Heart left ventricle (tissue), 16 donors: ENCODE data around the gene ENOX1. TPM values are rescaled to one million over a fixed set of nuclear protein-coding genes. Genes with fewer than 3 reads are reported as not detected.

Experiments used
- ATAC-seq, 4 donors: fragments of 200-7000 bp; cut with Tn5 transposase; one replicate each; pipeline ENCODE4 v1.9.1; 2020 to 2022; ENCODE audit warnings: moderate library complexity in 4 of 4, mild to moderate bottlenecking in 3 of 4, moderate number of reproducible peaks in 1 of 4
- DNase-seq, 5 donors: peaks; one replicate each; pipeline ENCODE4 v3.0.0-alpha.2; 2020
- H3K27ac ChIP-seq, 12 donors: fragments of 200-600 bp; sonication (generic) in 4 of 12; one replicate each; pipeline versions ENCODE4 v1.5.0 to v1.8.0; 2016 to 2022; ENCODE audit warnings: mild to moderate bottlenecking in 2 of 12
- H3K27me3 ChIP-seq, 9 donors: fragments of 200-600 bp; sonication (generic) in 2 of 9; one replicate each; pipeline versions ENCODE4 v1.5.1 to v1.8.0; 2016 to 2022; ENCODE audit warnings: mild to moderate bottlenecking in 3 of 9
- H3K36me3 ChIP-seq, 9 donors: fragments of 200-600 bp; sonication (generic) in 2 of 9; one replicate each; pipeline versions ENCODE4 v1.5.0 to v1.8.0; 2018 to 2022; ENCODE audit warnings: mild to moderate bottlenecking in 2 of 9
- H3K4me1 ChIP-seq, 12 donors: fragments of 200-600 bp; sonication (generic) in 4 of 12; one replicate each; pipeline versions ENCODE4 v1.5.0 to v1.8.0; 2016 to 2022; ENCODE audit warnings: mild to moderate bottlenecking in 3 of 12
- H3K4me3 ChIP-seq, 12 donors: fragments of 200-600 bp; sonication (generic) in 4 of 12; one replicate each; pipeline versions ENCODE4 v1.5.0 to v1.8.0; 2017 to 2022; ENCODE audit warnings: mild to moderate bottlenecking in 9 of 12, moderate library complexity in 4 of 12
- H3K9me3 ChIP-seq, 12 donors: fragments of 200-600 bp; sonication (generic) in 4 of 12; one replicate each; pipeline versions ENCODE4 v1.5.0 to v1.8.0; 2016 to 2022; ENCODE audit warnings: mild to moderate bottlenecking in 1 of 12
- POLR2A ChIP-seq, 2 donors: fragments of 450-650 bp; IDR thresholded peaks; one replicate each; pipeline ENCODE4 v1.6.1; 2017; ENCODE audit warnings: antibody characterized with exemption in 2 of 2, mild to moderate bottlenecking in 2 of 2, moderate library complexity in 2 of 2
- WGBS, 4 donors: extraction: QIAGEN DNeasy Blood & Tissue Kit in 2 of 4; methylation state at CpG; one replicate each; pipeline versions ENCODE4 v1.1.5 to v1.1.7; 2013 to 2018; 5-methylcytosine and 5-hydroxymethylcytosine counted together
- intact Hi-C, 10 donors: fragments of 100-400 bp; cut with DNase I; formaldehyde crosslinking; loops; one replicate each; pipeline versions ENCODE4 v1.11.1 to v1.14.2; 2022
- polyA plus RNA-seq, 2 donors: library from polyadenylated mRNA; stranded (reverse); fragments of 200-250 nt; gene quantifications; one replicate each; pipeline ENCODE4 v1.2.3, GENCODE V29; 2013
- total RNA-seq, 9 donors: library from RNA; depleted of rRNA in 2 of 9; stranded (reverse); fragments of >200 nt in 2 of 9; fragmentation: NEBNext Ultra II Directional in 3 of 9; extraction: Animal tissue kit (Norgen Biotek cat#: 25700) in 3 of 9; gene quantifications; one replicate each; pipeline versions ENCODE4 v1.1.0 to v1.2.4, GENCODE V29; 2016 to 2023
- TF ChIP-seq, protein P1 (sequence below), 12 donors: fragments of 200-600 bp; sonication (generic) in 4 of 12; IDR thresholded peaks; one replicate each; pipeline versions ENCODE4 v1.5.0 to v1.8.0; 2018 to 2022; ENCODE audit warnings: antibody characterized with exemption in 12 of 12, mild to moderate bottlenecking in 5 of 12
- donor health status: ischemic (EF 13 %, LVEDD 7.1; RV severe dilation, severe dysfunction).
- donor health status: healthy with polysubstance abuse.
- donor health status: DM: no; HTN: yes; CAD: no.
- donor health status: DM: no; HTN: no; CAD: no.
- donor health status: ischemic (EF 25% LVEDD 6.9; RV normal size, moderate dysfunction).
- donor health status: ischemic (EF 25% LVEDD 5.7; RV mildly dilated, moderate dysfunction).
- donor health status: healthy.
- donor health status: DM: yes; HTN: yes; CAD: no.
- donor health status: ischemic (EF 35%, LVEDD 5.7; RV mildly dilated, moderate dysfunction).
- donor health status: nonischemic (EF 11% LVEDD 7.7; RV severe dilation, severe dysfunction).
- donor health status: DM: yes; HTN: yes; CAD: no.
- donor health status: PGD.
- donor health status: ischemic (EF 29% LVEDD 5.4; RV normal size, mild dysfunction).
- donor health status: nonischemic (EF 23%, LVEDD 6.1; RV moderate dilation, normal function).

The ENOX1 gene
- total and polyA plus RNA-seq, 11 donors, result 2.0 to 10.1 (median 5.4) TPM

DNA sequence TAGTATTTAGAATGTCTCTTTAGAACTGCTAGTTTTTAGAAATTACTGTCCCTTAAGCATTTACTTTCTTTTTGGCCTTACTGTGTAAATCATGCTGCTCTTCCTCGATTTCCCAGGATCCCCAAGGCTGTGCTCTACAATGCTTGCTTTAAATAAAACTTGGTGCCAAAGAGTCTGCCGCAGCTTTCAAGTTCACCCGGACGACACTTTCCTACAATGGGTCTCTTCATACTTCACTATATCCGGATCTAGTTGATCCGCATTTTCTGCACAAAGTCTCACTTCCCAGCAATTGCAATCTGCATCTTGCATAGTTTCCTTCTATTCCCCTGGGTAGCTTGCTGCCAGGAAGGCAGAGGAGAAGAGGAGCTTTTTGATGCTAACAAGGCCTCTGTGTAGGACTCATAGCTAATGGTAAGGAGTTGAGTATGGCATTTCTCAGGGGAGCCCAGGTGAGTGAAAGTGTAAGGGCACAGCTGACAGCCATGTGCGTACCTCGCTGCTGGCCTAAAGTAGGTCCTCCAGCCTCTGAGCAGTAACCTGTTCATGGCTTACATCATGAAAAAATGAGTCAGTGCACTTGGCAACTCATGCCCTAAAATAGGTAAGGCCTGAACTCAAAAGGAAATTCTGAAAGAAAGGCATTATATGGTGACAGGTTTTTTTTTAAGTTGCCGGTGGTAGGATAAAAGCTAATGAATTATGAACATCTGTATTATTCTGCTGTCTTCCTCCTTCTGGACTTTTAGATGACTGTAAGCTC lies 101.6 kb downstream of the ENOX1 start:
- Histone ChIP-seq H3K27me3 (no peaks in the 10 kb centered on the region), H3K27ac (peak overlapping the region in 10 of 12 donors; percentile 5 to 80 (median 42)), H3K9me3 (no peaks in the 10 kb centered on the region), H3K4me1 (peaks cover 0 to 51% (median 22%) of the 10 kb centered on the region in 12 donors), H3K36me3 (no peaks in the 10 kb centered on the region), H3K4me3 (no peak overlapping the region)
- ATAC-seq, result no peak
- DNase-seq, result no peak
- intact Hi-C loops, result loop anchor here in 5 of 10 donors (5.0 to 10.0 kb wide), 3 partner anchors 82 to 102 kb away; partner anchors contain the start of gene ENOX1 (in 2 of the 5)
- TF ChIP-seq, protein P1, sequence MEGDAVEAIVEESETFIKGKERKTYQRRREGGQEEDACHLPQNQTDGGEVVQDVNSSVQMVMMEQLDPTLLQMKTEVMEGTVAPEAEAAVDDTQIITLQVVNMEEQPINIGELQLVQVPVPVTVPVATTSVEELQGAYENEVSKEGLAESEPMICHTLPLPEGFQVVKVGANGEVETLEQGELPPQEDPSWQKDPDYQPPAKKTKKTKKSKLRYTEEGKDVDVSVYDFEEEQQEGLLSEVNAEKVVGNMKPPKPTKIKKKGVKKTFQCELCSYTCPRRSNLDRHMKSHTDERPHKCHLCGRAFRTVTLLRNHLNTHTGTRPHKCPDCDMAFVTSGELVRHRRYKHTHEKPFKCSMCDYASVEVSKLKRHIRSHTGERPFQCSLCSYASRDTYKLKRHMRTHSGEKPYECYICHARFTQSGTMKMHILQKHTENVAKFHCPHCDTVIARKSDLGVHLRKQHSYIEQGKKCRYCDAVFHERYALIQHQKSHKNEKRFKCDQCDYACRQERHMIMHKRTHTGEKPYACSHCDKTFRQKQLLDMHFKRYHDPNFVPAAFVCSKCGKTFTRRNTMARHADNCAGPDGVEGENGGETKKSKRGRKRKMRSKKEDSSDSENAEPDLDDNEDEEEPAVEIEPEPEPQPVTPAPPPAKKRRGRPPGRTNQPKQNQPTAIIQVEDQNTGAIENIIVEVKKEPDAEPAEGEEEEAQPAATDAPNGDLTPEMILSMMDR (IDR thresholded peaks at IDR 0.05), result no peak
- TF ChIP-seq POLR2A (IDR thresholded peaks at IDR 0.05), result no peak
- 63 to 72% (median 69%) methylated on average over 9 of the region's 9 CpGs for WGBS, 4 donors

DNA sequence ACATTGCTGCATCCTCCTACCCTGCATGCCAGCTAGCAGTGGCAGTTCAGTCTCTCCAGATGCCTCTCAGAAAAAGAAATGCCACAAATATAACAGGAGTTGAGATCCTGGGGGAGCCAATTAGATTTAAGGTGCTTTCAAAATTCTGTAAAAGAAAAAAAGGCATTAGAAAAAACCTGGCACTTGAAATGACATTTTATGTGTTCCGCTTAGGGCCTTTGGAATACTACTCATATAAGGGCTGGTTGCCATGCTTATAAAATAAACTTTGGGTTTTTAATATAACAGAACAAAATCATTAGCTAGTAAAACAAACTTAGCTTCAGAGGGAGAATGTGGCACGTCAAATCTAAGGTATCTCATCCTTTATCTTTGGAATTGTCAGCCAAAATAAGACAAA lies 104.1 kb downstream of the ENOX1 start:
- intact Hi-C loops, result loop anchor here in 2 of 10 donors (5.0 to 10.0 kb wide), 2 partner anchors 85 to 102 kb away; partner anchors contain the start of gene ENOX1 (in 1 of the 2)

DNA sequence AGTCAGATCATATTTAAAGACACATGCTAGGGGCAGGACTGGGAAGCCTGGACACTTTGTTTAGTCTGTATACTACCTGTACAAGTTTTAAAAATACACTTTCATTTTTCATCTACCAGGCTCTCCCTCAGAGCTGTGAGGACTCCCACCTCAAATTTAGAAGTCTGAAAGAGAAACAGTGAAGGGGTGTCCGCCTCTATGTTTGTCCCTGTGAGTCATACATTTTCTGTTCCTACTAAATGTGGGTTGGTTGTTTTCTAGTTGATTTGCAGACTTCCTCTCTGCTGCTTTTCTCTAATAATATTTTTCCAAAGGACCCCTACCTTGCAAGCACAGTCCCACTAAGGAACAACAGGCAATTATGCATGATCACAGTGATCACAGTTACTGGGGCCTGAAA lies 110.5 kb downstream of the ENOX1 start:
- 70 to 84% (median 76%) methylated on average over 1 of the region's 1 CpG for WGBS, 4 donors
- intact Hi-C loops, result no loop called here
- H3K27ac ChIP-seq, result no peak overlapping the region
- DNase-seq, result no peak
- H3K9me3 ChIP-seq, result no peaks in the 10 kb centered on the region
- H3K27me3 ChIP-seq, result no peaks in the 10 kb centered on the region
- no peak for ATAC-seq
- peaks cover 0 to 9% (median 0%) of the 10 kb centered on the region in 12 donors for H3K4me1 ChIP-seq
- no peaks in the 10 kb centered on the region for H3K36me3 ChIP-seq
- no peak overlapping the region for H3K4me3 ChIP-seq
- TF ChIP-seq, protein P1 (IDR thresholded peaks at IDR 0.05), result no peak
- no peak for TF ChIP-seq POLR2A (IDR thresholded peaks at IDR 0.05)

More for the DNA sequence above, 104.1 kb downstream of the ENOX1 start:
- Histone ChIP-seq H3K4me1 (peaks cover 0 to 33% (median 16%) of the 10 kb centered on the region in 12 donors), H3K4me3 (no peak overlapping the region), H3K27me3 (no peaks in the 10 kb centered on the region), H3K27ac (peak overlapping the region in 1 of 12 donors; percentile 37), H3K36me3 (no peaks in the 10 kb centered on the region), H3K9me3 (no peaks in the 10 kb centered on the region)
- no peak for TF ChIP-seq POLR2A (IDR thresholded peaks at IDR 0.05)
- TF ChIP-seq, protein P1 (IDR thresholded peaks at IDR 0.05), result no peak
- DNase-seq, result no peak
- 64 to 73% (median 69%) methylated on average over 2 of the region's 2 CpGs for WGBS, 4 donors
- ATAC-seq, result no peak

DNA sequence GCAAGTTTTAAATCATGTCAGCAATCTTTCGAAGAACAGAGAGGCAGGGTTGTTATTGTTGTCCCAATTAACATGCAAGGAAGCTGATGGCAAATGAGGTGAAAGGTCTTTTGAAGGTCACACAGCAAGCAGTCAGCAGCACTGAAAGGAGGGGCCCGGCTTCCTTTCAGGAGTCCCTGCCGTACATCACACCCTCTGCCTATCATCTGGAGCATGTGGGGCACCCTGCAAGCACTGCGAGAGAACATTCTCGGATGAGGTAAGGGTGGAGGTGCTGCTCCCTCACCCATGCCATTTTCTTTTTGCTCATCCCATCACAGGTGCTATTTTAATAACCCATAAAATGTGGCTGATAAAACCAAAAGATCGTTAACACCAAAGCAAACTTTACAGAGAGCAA lies 111.2 kb downstream of the ENOX1 start:
- no peak overlapping the region for H3K27ac ChIP-seq
- no peaks in the 10 kb centered on the region for H3K36me3 ChIP-seq
- H3K4me3 ChIP-seq, result no peak overlapping the region
- H3K27me3 ChIP-seq, result no peaks in the 10 kb centered on the region
- H3K4me1 ChIP-seq, result peaks cover 0 to 9% (median 0%) of the 10 kb centered on the region in 12 donors
- TF ChIP-seq POLR2A (IDR thresholded peaks at IDR 0.05), result no peak
- TF ChIP-seq, protein P1 (IDR thresholded peaks at IDR 0.05), result no peak
- WGBS, 4 donors, result 66 to 72% (median 71%) methylated on average over 6 of the region's 6 CpGs
- ATAC-seq, result no peak
- intact Hi-C loops, result no loop called here
- no peak for DNase-seq
- H3K9me3 ChIP-seq, result no peaks in the 10 kb centered on the region
